ENCODE results near the gene EIF4B. TPM values are rescaled to one million over a fixed set of nuclear protein-coding genes. Genes with fewer than 3 reads are reported as not detected.
A peak's percentile ranks its signal among the peaks of the same experiment; 100 is the strongest.

The EIF4B gene
- polyA plus RNA-seq, 1 experiment: 296 TPM

DNA sequence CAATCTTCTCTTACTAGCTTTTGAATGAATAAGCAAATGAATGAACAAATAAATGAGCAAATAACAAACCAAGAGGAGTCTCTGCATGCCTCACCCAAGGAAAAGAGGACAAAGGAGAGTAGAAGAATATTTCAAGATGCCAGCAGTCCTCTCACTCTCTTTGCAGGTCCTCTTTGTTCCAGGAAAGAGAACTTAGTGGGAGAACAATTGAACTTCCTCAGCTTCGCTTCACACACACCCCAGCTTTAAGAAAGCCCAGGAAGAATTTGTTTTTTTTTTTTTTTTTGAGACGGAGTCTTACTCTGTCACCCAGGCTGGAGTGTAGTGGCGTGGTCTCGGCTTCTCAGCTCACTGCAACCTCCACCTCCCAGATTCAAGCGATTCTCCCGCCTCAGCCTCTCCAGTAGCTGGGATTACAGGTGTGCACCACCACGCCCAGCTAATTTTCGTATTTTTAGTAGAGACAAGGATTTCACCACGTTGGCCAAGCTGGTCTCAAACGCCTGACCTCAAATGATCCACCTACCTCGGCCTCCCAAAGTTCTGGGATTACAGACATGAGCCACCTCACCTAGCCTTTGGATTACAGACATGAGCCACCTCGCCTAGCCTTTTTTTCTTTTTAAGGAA, 37.0 kb upstream of the EIF4B start:
- no peak for DNase-seq (ENCODE audit: low read depth)
- no peak for TF ChIP-seq CTCF (IDR thresholded peaks at IDR 0.05; ENCODE audit: insufficient read depth, low read depth, low read length)
- Histone ChIP-seq H3K36me3 (ENCODE audit: control insufficient read depth, insufficient read depth, low read length) (no peaks in the 10 kb centered on the region), H3K4me3 (ENCODE audit: low read depth, low read length) (no peak overlapping the region), H3K27me3 (ENCODE audit: control insufficient read depth, insufficient read depth, low read length) (no peaks in the 10 kb centered on the region)
- POLR2A ChIA-PET: no interaction called here
- CTCF ChIA-PET: interaction anchor here (0.7 to 9.1 kb wide), 4 partner anchors 11 to 829 kb away, joined by 3 to 75 read pairs (median 18); no protein-coding TSS in a partner anchor

- DNase-seq (ENCODE audit: low read depth): no peak
- Histone ChIP-seq H3K4me3 (ENCODE audit: low read depth, low read length) (no peak overlapping the region), H3K36me3 (ENCODE audit: control insufficient read depth, insufficient read depth, low read length) (no peaks in the 10 kb centered on the region), H3K27me3 (ENCODE audit: control insufficient read depth, insufficient read depth, low read length) (no peaks in the 10 kb centered on the region)
- CTCF ChIA-PET: interaction anchor here (1.6 to 9.1 kb wide), 4 partner anchors 8 to 90 kb away, joined by 4 to 75 read pairs (median 19); no protein-coding TSS in a partner anchor
- POLR2A ChIA-PET: no interaction called here
- TF ChIP-seq CTCF (IDR thresholded peaks at IDR 0.05; ENCODE audit: insufficient read depth, low read depth, low read length): no peak
Measured at GRCh38 chr12:52969828-52970569, 36.3 kb upstream of the EIF4B start.

DNA sequence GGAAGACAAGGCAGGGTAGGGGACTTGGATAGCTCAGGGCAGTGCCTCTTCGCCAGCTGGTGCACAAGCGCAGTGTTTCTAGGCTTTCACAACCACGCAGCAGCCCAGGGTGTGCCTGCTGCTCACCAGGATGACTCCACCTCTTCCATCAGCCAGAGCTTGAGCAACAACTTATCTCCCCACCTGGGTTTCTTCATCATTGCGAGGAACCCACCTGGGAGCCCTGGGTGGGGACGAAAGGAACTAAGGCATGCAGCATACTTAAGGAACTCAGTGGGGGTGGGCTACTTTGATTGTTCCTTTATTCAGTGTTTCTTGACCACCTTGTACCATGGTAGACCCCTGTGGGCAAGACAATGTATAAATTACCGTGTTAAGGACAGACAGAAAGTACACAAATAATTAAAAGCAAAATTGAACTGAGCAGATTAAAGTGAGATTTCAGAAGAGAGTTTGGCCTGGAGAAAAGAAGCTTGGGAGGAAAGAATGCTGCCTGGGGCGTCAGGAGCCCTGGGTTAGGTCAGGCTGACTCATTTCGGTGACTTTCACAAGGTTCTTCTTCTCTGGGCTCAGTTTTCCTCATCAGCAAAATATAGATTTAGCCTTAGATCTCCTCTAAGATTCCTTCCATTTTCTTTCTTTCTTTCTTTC, 34.5 kb upstream of the EIF4B start:
- POLR2A ChIA-PET: no interaction called here
- DNase-seq (ENCODE audit: low read depth): peak; percentile 41
- CTCF ChIA-PET: interaction anchor here (1.0 to 9.1 kb wide), 6 partner anchors 8 to 92 kb away, joined by 3 to 75 read pairs (median 6); partner anchors contain the start of gene KRT8

DNA sequence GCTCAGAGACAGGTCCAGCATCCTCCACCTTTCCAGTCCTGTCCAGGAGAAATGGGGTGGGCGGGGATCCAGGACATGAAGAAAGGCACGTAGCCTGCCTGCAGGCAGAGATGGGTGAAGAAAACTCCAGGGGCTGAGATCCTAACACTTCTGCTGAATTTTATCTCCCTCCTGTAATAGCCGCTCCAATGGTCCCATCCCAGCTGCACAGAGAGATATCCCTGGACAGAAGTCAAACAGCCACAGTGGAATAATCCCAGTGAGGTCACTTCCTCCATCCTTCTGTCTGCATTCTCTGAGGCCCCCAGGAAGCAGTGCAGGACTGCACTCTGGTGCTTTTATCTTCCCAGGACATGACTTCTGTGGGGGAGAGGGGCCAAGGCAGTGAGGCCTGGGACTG, 31.1 kb upstream of the EIF4B start:
- Histone ChIP-seq H3K4me3 (ENCODE audit: low read depth, low read length) (no peak overlapping the region), H3K36me3 (ENCODE audit: control insufficient read depth, insufficient read depth, low read length) (no peaks in the 10 kb centered on the region), H3K27me3 (ENCODE audit: control insufficient read depth, insufficient read depth, low read length) (no peaks in the 10 kb centered on the region)
- ChIA-PET POLR2A (no interaction called here), CTCF (interaction anchor here (0.9 to 9.1 kb wide), 4 partner anchors 60 to 97 kb away, joined by 3 to 75 read pairs (median 4); no protein-coding TSS in a partner anchor)
- no peak for DNase-seq (ENCODE audit: low read depth)
- no peak for TF ChIP-seq CTCF (IDR thresholded peaks at IDR 0.05; ENCODE audit: insufficient read depth, low read depth, low read length)

More for the DNA sequence above, 34.5 kb upstream of the EIF4B start:
- no peaks in the 10 kb centered on the region for H3K27me3 ChIP-seq (ENCODE audit: control insufficient read depth, insufficient read depth, low read length)
- no peak for TF ChIP-seq CTCF (IDR thresholded peaks at IDR 0.05; ENCODE audit: insufficient read depth, low read depth, low read length)
- H3K4me3 ChIP-seq (ENCODE audit: low read depth, low read length): no peak overlapping the region
- no peaks in the 10 kb centered on the region for H3K36me3 ChIP-seq (ENCODE audit: control insufficient read depth, insufficient read depth, low read length)

All from BJ (cell line).